NCI-H1436 (cell line): ENCODE measurements around the gene TRAPPC10.

Experiments used
- DNase-seq: peaks from one replicate; lab custom pipeline; 2025; lab: John Stamatoyannopoulos, UW

TRAPPC10 gene

GRCh38 chr21:44011579-44012473 is at the start of gene TRAPPC10:
TSS of gene TRAPPC10 (plus strand) at chr21:44012309. CDS start at chr21:44012494, 185 bp downstream.
- peak; percentile 74 for DNase-seq

GRCh38 chr21:43965911-43966585 is 46.1 kb upstream of the TRAPPC10 start:
- DNase-seq = no peak

GRCh38 chr21:43966946-43967512 is 45.1 kb upstream of the TRAPPC10 start:
- DNase-seq = no peak

GRCh38 chr21:43967981-43968380 is 44.1 kb upstream of the TRAPPC10 start:
- DNase-seq = no peak

- DNase-seq = no peak
These were observed 43.5 kb upstream of the TRAPPC10 start for GRCh38 chr21:43968410-43969114.

GRCh38 chr21:43969115-43969444 is 43.0 kb upstream of the TRAPPC10 start:
- no peak for DNase-seq

GRCh38 chr21:43970551-43970950 is 41.6 kb upstream of the TRAPPC10 start:
- DNase-seq = no peak

GRCh38 chr21:43971201-43971991 is 40.7 kb upstream of the TRAPPC10 start:
- no peak for DNase-seq

- DNase-seq = no peak
These were observed 40.2 kb upstream of the TRAPPC10 start for GRCh38 chr21:43971992-43972255.

GRCh38 chr21:43972850-43973633 is 39.1 kb upstream of the TRAPPC10 start:
- no peak for DNase-seq

- no peak for DNase-seq
These were observed 38.5 kb upstream of the TRAPPC10 start for GRCh38 chr21:43973634-43973955.

- no peak for DNase-seq
These were observed 37.2 kb upstream of the TRAPPC10 start for GRCh38 chr21:43974791-43975468.

GRCh38 chr21:43975469-43976098 is 36.5 kb upstream of the TRAPPC10 start:
- DNase-seq = peak; percentile 46

GRCh38 chr21:43976661-43977060 is 35.4 kb upstream of the TRAPPC10 start:
- no peak for DNase-seq

GRCh38 chr21:43978060-43978459 is 34.0 kb upstream of the TRAPPC10 start:
- DNase-seq = no peak

GRCh38 chr21:43979654-43980053 is 32.5 kb upstream of the TRAPPC10 start:
- DNase-seq = no peak

- no peak for DNase-seq
These were observed 30.8 kb upstream of the TRAPPC10 start for GRCh38 chr21:43981151-43981870.

GRCh38 chr21:43981871-43982210 is 30.3 kb upstream of the TRAPPC10 start:
- no peak for DNase-seq

- no peak for DNase-seq
These were observed 29.5 kb upstream of the TRAPPC10 start for GRCh38 chr21:43982489-43983078.
